Activated CD8-positive, alpha-beta memory T cell treated with anti-CD3 and anti-CD28 coated beads, Interleukin-2, amount 50 U/mL, for 24 hours (primary cell): Measurements from ENCODE around the gene SCN8A.
"Not testable (repeated sequence)": the region's sequence is repeated elsewhere in the genome, so short reads cannot be mapped to it uniquely, and the experiment has no call there.

Source experiments
- DNase-seq: peaks from one replicate; pipeline ENCODE4 v3.0.0-alpha.2; 2020; ENCODE audit errors: extremely low read depth

Gene SCN8A

GRCh38 chr12:51622564-51622963, 31.5 kb downstream of the SCN8A start:
- no peak for DNase-seq

- DNase-seq: no peak
Measured at GRCh38 chr12:51625370-51625769, 34.3 kb downstream of the SCN8A start.

- DNase-seq: no peak
Measured at GRCh38 chr12:51626115-51626514, 35.1 kb downstream of the SCN8A start.

- no peak for DNase-seq
Measured at GRCh38 chr12:51626629-51627028, 35.6 kb downstream of the SCN8A start.

- no peak for DNase-seq
Measured at GRCh38 chr12:51630256-51630880, 39.3 kb downstream of the SCN8A start.

- no peak for DNase-seq
Measured at GRCh38 chr12:51630986-51631385, 40.0 kb downstream of the SCN8A start.

GRCh38 chr12:51631591-51631990, 40.6 kb downstream of the SCN8A start:
- no peak for DNase-seq

GRCh38 chr12:51632623-51633022, 41.6 kb downstream of the SCN8A start:
- DNase-seq: no peak

- DNase-seq: no peak
Measured at GRCh38 chr12:51635346-51635745, 44.3 kb downstream of the SCN8A start.

- DNase-seq: no peak
Measured at GRCh38 chr12:51636581-51636980, 45.5 kb downstream of the SCN8A start.

- no peak for DNase-seq
Measured at GRCh38 chr12:51636986-51637385, 46.0 kb downstream of the SCN8A start.

GRCh38 chr12:51639361-51639760, 48.3 kb downstream of the SCN8A start:
- no peak for DNase-seq

- no peak for DNase-seq
Measured at GRCh38 chr12:51642286-51642685, 51.3 kb downstream of the SCN8A start.

GRCh38 chr12:51643951-51644350, 52.9 kb downstream of the SCN8A start:
- DNase-seq: no peak

GRCh38 chr12:51644691-51645090, 53.7 kb downstream of the SCN8A start:
- not testable (repeated sequence) for DNase-seq

GRCh38 chr12:51645961-51646360, 54.9 kb downstream of the SCN8A start:
- DNase-seq: no peak

GRCh38 chr12:51647647-51648046, 56.6 kb downstream of the SCN8A start:
- DNase-seq: no peak

- no peak for DNase-seq
Measured at GRCh38 chr12:51653431-51653830, 62.4 kb downstream of the SCN8A start.

- DNase-seq: no peak
Measured at GRCh38 chr12:51661199-51661598, 70.2 kb downstream of the SCN8A start.

- DNase-seq: no peak
Measured at GRCh38 chr12:51661836-51662235, 70.8 kb downstream of the SCN8A start.

GRCh38 chr12:51662728-51663154, 71.7 kb downstream of the SCN8A start:
- no peak for DNase-seq

- DNase-seq: no peak
Measured at GRCh38 chr12:51663390-51663789, 72.4 kb downstream of the SCN8A start.

GRCh38 chr12:51666696-51667095, 75.7 kb downstream of the SCN8A start:
- no peak for DNase-seq

GRCh38 chr12:51667269-51667668, 76.2 kb downstream of the SCN8A start:
- DNase-seq: no peak
